HL-60 (cell line): ENCODE measurements around the gene TNFRSF9.

ENCODE experiments used
- DNase-seq, 2 experiments: peaks; one replicate each; pipeline ENCODE4 v3.0.0-alpha.2; 2010 to 2020; ENCODE audit warnings: low read depth in 1 of 2, low spot score in 1 of 2
- H3K27ac ChIP-seq: fragments of 250-450 bp; sonication (Bioruptor Pico); replicated peaks from 2 replicates; pipeline ENCODE4 v1.5.1; 2020; ENCODE audit warnings: mild to moderate bottlenecking, moderate library complexity
- H3K27me3 ChIP-seq: fragments of 250-450 bp; sonication (Bioruptor Pico); 2 replicates; pipeline ENCODE4 v1.5.1; 2021; ENCODE audit warnings: mild to moderate bottlenecking, moderate library complexity; ENCODE audit not compliant: insufficient read depth, poor library complexity, severe bottlenecking
- H3K4me3 ChIP-seq: replicated peaks from 2 replicates; pipeline ENCODE4 v1.5.1; 2011; ENCODE audit warnings: mild to moderate bottlenecking, control low read depth, low read length; ENCODE audit not compliant: insufficient read depth
- CTCF ChIP-seq: IDR thresholded peaks from one replicate; pipeline ENCODE4 v1.5.1; 2011; ENCODE audit warnings: low read length, control low read depth, inconsistent platforms; ENCODE audit not compliant: insufficient read depth
- GABPA ChIP-seq: IDR thresholded peaks from 2 replicates; pipeline ENCODE4 v1.6.1; 2012; ENCODE audit warnings: low read depth
- POLR2AphosphoS5 ChIP-seq: IDR thresholded peaks from 2 replicates; pipeline ENCODE4 v1.6.1; 2012; ENCODE audit warnings: low read depth
- REST ChIP-seq: IDR thresholded peaks from 2 replicates; pipeline ENCODE4 v1.6.1; 2012; ENCODE audit warnings: low read depth; ENCODE audit not compliant: insufficient replicate concordance
- SPI1 ChIP-seq: IDR thresholded peaks from 2 replicates; pipeline ENCODE4 v1.6.1; 2012; ENCODE audit warnings: low read depth, mild to moderate bottlenecking, borderline replicate concordance

TNFRSF9 gene

GRCh38 chr1:7898962-7899361, 41.7 kb downstream of the TNFRSF9 start:
- Histone ChIP-seq H3K27ac (no peak overlapping the region), H3K4me3 (no peak overlapping the region), H3K27me3 (no peaks in the 10 kb centered on the region)
- TF ChIP-seq REST (no peak), GABPA (no peak), CTCF (no peak), SPI1 (no peak), POLR2AphosphoS5 (no peak)
- no peak for DNase-seq

- DNase-seq = no peak
- Histone ChIP-seq H3K27me3 (no peaks in the 10 kb centered on the region), H3K27ac (no peak overlapping the region), H3K4me3 (no peak overlapping the region)
- TF ChIP-seq SPI1 (no peak), POLR2AphosphoS5 (no peak), CTCF (no peak), REST (no peak), GABPA (no peak)
These were observed 43.6 kb downstream of the TNFRSF9 start for GRCh38 chr1:7896994-7897393.

GRCh38 chr1:7893529-7894180, 47.0 kb downstream of the TNFRSF9 start:
- Histone ChIP-seq H3K4me3 (no peak overlapping the region), H3K27ac (no peak overlapping the region), H3K27me3 (no peaks in the 10 kb centered on the region)
- no peak for DNase-seq
- TF ChIP-seq CTCF (no peak), GABPA (no peak), POLR2AphosphoS5 (no peak), SPI1 (no peak), REST (no peak)
